ENCODE data around the gene LIN37.
"Not testable (repeated sequence)": the region's sequence is repeated elsewhere in the genome, so short reads cannot be mapped to it uniquely, and the experiment has no call there.

Gene LIN37

DNA sequence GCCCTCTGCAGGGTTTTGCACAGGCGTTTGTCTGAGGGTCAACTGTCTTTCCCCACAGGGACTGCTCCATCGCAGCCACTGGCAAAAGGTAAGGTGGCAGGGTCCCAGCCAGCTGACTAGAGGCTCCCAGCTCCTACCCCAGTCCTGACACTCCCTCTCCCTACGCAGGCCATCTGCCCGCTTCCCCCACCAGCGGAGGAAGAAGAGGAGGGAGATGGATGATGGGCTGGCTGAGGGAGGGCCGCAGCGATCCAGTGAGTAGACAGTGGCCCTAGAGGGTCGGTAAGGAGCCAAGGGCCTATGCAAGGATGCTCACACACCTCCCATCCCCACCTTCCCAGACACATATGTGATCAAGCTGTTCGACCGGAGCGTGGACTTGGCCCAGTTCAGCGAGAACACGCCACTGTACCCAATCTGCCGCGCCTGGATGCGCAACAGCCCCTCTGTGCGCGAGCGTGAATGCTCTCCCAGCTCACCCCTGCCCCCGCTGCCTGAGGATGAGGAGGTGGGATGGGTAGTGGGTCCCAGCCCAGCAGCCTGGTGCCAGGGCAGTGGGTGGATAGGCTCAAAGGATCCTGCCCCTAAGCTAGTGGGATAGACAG lies 4.5 kb downstream of the LIN37 start:
- DNase-seq (ENCODE audit: low read depth, low spot score), result no peak

DNA sequence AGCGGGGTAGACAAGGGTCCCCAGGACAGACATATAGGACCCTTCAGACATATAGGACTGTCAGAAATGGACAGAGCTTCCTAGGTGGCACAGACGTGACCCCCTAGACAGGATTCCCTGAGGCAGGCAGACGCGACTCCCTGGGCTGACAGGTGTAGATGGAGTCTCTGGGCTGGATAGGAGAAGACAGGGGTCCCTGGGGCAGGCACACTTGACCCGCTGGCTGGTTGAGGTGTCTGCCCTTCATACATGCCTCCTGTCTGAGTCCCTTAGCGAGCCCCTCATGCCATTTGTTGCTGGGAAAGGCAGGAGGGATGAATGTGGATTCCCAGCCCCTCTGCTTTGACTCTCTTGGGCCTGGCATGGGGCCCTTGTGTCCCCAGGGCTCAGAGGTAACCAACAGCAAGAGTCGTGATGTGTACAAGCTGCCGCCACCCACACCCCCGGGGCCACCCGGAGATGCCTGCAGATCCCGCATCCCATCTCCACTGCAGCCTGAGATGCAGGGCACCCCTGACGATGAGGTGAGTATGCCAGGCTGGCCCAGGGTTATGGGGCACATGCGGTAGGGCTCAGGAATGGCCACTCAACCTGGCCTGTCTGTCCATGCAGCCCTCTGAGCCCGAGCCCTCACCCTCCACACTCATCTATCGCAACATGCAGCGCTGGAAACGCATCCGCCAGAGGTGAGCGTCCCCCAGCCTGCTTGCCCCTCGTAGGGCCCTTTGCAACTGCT lies 5.4 kb downstream of the LIN37 start:
- DNase-seq (ENCODE audit: low read depth, low spot score), result no peak

DNA sequence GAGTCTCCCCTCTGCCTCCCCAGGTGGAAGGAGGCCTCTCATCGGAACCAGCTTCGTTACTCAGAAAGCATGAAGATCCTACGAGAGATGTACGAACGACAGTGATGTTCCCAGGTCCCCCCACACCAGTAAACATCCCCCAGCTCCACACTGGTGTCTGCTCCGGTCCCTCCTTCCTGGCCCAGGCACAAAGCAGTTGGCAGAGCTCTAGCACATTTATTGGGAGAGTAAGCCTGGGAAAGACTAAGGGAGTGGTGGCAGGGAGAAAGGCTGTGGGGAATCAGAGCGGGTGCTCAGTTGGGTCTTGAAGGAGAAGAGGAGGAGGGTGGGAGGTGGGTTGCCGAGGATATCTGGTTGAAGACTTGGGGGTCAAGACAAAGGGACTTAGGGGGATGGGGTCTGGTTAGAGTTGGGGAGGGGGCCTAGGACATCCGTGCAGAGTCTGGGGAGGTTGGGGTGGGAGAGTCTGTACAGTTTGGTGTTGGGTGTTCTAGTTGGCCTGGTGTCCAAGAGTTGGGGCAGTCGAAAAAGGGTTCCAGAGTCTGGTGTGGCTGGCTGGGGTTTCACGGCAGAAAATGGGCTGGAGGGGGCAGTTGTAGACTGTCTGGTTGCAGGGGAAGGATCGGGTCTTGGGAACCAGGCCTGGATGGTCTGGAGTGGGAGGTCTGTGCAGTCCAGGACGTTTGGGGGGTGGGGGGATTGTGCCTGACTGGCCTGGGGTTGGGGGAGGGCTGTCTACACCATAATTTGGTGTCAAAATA lies 6.2 kb downstream of the LIN37 start:
- DNase-seq (ENCODE audit: low read depth, low spot score), result no peak

DNA sequence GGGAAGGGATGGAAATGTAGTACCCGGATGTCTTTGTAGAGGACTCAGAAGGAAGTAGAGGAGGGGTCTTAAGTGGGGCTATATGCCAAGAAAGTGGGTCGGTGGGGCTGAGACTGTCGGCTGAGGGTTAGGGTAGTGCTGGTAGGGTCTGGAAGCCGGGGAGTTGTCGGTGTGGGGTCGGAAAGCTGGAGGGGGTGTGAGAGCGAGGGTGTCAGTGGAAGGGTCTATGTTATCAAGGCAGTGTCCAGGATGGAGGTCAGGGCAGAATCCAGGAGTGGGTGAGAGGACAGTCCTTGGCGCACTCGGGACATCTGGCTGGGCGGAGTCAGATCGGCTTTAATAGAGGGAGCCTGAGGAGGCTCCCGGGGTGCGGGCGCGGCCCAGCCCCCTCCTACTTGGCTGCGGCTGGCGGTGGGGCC lies 6.8 kb downstream of the LIN37 start:
- no peak for DNase-seq (ENCODE audit: low read depth, low spot score)

DNA sequence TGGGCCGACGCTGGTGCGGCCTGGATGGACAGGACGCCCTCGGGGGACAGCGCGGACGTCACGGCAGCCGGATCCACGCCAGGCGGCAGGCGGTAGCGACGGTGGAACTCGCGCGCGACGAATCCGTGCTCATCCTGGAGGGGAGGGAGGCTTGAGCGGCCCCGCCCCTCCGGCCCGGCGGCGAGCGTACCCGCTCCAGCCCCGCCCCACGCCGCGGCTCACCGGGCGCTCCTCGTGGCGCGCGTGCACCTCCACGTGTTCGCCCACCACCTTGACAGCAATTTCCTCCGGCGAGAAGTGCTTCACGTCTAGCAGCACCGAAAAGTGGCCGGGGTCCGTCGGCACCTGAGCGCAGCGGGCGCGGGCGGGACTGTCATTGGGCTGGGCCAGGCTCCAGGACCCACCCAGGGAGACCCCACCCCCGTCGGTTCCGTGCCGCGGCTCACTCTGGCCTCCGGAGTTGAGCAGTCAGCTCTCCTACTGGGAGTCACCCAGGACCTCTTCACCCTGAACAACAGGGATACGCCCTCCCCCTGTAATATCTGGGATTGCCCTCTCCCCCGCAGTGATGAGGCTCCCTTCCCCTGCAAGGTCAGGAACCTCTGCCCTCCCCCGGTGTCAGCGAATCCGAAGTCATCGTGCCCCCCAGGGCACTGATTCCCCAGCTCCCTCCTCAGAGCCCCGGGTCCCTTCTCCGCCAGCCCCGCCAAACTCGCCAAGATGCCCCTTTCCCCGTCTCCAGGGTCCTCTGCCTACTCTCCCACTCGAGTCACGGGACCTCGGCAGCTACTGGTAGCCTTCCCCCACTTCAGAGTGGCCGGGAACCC lies 7.4 kb downstream of the LIN37 start:
- no peak for DNase-seq (ENCODE audit: low read depth, low spot score)

DNA sequence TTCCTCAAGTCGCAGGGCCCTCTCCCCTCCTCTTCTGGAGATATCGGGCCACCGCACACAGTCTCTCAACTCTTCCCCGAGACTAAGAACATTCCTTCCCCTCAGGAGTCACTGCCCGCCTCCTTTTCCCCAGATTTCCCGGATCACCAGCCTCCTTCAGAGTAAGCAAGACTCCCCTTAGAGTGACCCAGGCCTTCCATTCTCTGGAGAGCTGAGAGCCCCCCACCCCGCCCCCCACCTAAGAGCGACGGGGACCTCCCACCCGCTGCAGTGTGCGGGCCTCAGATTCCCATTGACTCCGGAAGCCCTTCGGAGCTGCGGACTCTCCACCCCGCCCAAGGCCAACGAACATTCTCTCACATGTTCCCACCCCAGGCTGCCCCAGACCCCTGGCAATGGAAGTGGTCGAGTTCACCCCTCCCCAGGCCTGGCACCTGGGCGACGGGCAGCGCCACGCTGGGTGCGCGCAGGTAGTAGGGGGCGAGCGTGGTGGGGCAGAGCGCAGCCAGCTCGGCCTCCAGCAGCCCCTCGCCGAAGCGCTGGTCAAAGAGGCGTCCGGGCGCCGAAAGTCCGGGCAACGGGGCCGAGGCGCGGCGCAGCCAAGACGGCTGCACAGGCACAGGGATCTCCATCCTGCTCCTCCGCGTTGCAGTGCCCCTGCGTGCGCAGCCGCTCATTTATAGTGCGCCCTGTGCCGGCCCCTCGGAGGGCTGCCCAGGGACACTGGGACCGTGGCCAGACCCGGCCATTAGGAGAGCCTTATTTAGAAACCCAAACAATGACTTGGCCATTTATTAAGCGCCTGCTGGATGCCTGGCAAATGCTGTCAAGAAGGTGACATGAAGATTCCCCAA lies 8.2 kb downstream of the LIN37 start, which contains the start of gene HSPB6:
HSPB6 (minus strand) TSS at position 653 of the 854 bp plus-strand sequence; CDS start at position 632, 21 bp downstream.
- no peak for DNase-seq (ENCODE audit: low read depth, low spot score)

DNA sequence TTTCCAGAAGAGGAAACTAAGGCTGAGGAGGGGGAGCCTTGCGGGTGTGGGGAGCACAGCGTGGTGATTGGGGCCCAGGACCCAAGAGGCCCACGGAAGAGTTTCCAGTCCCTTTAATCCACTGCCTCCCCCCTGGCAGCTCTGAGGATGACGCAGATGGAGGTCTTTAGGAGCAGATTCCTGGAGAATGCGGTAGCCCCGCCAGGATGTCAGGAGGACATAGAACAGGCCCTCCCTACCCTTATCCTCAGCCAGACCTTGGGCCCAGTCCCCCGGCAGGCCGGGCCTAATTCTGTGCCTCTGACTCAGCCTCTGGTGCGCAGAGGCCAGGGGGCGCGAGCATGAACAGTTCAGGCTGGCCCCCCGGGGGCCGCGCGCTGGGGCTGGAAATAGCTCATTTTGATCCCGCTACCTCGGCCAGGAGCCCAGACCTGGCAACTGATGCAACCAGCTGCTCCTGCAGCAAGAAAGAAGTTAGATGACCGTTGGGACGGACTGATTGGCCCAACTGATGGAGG lies 8.9 kb downstream of the LIN37 start:
- DNase-seq (ENCODE audit: low read depth, low spot score), result no peak

DNA sequence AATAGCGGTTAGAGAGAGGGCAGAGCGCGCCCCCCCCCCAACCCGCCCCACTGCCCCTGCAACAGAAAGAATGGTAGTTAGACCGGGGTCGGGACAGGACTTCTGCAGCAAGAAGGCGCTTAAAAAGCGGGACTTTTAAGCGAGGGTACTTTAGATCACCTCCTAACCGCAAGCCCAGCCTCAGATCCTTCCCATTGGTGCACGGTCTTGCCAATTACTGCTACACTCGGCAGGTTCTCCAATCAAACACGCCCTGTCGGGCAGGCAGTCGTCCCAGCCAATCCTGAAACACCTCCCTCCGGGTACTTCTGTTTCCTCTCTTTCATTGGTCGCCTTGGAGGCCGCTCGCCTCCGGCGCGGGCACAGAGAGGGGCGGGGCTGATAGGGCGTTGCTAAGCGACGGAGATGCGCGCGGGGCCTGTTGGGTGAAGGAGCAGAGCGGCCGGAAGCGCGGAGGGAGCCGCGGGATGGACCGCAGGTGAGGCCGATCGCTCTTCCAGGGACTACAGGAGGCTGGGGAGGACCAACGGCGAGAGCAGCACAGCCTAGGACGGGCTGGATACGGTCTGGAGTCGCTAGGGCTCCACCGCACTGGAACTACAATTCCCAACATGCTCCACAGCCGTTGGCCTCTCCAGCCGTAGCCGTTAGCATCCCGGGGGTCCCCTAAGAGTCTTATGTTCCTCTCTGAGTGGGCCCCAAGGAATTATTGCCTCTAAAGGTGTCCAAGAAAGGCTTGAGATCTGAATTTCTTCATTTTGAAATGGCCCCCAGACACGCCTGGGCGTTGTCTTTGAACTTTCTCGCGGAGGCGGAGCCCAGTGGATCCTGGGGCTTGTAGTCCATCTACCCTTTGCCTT lies 9.6 kb downstream of the LIN37 start, which contains the start of gene PROSER3:
PROSER3 (plus strand) TSS at position 428 of the 860 bp plus-strand sequence; CDS start at position 468, 40 bp downstream.
- DNase-seq (ENCODE audit: low read depth, low spot score), result peak; percentile 99

DNA sequence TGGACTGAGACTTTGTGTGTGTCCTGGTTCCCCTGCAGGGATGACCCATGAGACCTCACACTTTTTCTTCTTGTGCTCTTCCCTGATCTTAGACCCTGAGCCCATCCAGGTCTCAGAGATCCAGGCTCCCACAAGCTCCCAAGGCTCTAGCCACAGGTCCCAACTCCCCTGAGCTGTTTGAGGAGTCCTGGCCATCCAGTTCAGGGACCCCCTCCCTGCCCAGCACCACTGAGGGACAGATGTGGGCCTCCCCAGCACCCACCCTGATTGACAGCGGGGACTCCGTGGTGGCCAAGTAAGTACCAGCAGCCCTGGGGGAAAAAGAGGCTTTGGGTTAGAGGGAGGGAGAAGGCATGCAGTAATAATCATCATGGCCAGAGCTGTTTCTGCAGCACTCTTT lies 11.3 kb downstream of the LIN37 start:
- no peak for DNase-seq (ENCODE audit: low read depth, low spot score)

DNA sequence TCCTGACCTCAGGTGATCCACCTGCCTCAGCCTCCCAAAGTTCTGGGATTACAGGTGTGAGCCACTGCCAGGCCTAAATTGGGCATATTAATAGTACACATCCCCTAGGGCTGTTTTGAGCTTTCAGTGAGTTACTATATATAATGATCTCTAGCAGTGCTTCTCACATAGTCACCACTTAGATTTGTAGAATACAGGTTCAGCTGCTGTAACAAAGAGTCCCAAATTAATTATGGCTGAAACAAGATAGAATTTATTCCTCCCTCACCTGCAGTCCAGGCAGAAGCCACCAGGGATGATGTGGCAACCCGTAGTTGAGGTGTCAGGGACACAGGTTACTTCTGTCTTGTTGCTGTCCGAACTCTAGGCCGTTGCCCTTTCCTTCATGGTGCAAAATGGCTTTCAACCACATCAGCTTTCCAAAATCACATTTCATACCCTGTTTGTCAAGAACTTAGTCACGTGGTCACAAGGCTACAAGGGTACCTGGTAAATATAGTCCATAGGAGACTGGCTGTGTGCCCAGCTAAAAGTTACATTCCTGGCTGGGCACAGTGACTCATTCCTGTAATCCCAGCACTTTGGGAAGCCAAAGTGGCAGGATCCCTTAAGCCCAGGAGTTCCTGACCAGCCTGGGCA lies 12.5 kb downstream of the LIN37 start:
- no peak for DNase-seq (ENCODE audit: low read depth, low spot score)

DNA sequence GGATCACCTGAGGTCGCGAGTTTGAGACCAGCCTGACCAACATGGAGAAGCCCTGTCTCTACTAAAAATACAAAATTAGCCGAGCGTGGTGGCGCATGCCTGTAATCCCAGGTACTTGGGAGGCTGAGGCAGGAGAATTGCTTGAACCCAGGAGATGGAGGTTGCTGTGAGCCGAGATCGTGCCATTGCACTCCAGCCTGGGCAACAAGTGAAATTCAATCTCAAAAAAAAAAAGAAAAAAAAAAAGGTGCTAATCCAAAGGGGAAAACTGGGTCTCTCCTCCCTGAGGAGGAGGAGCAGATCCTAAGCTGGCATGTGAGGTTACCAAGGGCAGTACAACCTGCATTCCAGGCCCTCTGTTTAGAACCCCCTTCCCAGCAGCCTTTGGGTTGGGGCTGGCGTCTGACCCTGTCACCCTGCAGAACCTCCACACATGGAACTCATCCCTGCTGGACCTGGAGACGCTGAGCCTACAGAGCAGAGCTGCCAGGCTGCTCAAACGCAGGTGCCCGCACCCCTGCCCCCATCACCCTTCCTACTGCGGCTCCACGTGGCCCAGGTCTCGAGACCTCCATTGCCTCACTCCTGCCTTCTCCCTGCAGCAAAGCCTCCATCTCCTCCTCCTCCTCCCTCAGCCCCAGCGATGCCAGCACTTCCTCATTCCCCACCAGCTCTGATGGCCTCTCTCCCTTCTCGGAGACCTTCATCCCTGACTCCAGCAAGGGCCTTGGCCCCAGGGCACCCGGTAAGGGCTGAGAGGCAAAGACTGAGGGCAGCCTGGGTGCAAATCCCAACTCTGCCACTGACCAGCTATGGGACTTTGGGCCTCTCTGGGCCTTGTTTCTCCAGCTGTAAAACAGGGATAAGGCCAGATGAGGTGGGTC lies 16.3 kb downstream of the LIN37 start:
- no peak for DNase-seq (ENCODE audit: low read depth, low spot score)

DNA sequence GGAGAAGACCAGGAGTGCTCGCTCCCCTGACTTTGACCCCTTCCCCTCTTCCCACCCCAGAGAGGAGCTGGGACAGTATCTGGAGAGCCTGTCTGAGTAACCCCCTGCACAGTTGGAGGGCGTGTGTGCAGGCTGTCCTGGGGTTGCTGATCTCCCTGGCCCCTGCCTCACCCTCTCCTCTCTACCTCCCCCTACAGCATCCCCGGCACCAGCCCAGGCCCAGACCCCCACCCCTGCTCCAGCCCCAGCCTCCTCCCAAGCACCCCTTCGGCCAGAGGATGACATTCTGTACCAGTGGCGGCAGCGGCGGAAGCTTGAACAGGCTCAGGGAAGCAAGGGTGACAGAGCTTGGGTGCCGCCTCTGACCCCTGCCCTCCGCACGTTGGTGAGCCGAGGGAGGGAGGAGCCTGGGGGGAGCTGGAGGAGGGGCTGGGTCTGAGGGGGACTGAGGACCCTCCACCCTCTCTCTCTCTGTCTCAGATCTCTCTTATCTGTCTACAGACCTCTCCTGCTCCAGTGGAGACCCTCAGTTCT lies 18.3 kb downstream of the LIN37 start:
- DNase-seq (ENCODE audit: low read depth, low spot score), result no peak

DNA sequence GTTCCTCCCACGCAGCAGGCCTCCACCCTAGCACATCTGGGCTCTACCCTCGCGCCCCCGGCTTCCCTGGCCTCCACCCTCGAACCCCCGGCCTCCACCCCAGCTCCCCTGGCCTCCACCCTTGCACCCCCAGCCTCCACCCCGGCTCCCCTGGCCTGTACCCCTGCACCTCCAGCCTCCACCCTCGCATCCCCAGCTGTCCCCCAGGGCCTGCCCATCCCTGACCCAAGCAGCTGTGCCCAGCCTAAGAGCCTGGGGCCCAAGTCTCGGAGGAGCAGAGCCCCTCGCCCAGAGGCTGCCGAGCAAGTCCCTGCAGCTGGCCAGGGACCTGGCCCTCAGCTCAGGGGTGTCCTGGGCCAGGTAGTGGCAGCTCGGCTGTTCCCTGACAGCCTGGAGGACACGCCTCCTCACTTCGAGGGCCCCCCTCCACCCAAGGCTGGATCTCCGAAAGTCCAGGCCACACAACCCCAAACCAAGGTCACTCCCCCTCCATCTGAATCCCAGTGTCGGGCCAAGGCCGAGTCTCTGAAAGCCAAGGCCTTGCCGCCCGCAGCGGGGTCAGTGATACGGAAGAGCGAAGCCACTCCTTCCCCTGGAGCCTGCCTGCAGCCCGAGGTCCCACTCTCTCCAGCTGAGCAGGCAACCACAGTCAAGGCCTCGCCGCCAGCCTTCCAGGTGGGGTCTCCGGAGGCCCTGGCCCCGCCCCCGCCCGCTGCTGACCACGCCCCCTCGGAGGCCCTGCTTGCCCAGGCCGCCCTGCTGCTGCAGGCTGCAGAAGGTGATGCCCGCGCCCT lies 19.1 kb downstream of the LIN37 start:
- no peak for DNase-seq (ENCODE audit: low read depth, low spot score)

DNA sequence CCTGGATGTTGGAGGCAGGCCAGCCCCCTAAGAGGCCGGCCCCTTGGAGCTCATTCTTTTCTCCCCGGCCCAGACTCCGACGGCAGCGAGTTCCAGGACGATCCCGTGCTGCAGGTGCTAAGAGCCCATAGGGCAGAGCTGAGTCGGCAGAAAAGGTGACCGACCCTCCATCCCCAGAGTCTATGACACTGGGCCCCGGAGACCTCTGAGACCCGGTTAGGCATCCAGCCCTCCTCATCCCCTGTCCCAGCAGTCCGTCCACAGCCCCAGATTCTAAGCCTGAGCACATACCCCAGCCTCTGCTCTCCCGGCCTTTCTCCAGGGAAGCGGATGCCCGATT lies 19.7 kb downstream of the LIN37 start:
- no peak for DNase-seq (ENCODE audit: low read depth, low spot score)

DNA sequence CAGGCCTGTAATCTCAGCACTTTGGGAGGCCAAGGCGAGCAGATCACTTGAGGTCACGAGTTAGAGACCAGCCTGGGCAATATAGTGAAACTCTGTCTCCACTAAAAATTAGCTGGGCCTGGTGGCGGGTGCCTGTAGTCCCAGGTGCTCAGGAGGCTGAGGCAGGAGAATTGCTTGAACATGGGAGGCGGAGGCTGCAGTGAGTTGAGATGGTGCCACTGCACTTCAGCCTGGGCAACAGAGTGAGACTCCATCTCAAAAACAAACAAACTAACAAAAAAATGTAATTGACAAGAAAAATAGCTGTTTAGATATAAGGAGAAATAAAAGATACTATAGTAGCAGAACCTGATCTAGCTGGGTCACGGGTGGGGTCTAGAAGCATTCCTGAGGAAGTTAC lies 24.0 kb downstream of the LIN37 start:
- DNase-seq (ENCODE audit: low read depth, low spot score), result not testable (repeated sequence)

DNA sequence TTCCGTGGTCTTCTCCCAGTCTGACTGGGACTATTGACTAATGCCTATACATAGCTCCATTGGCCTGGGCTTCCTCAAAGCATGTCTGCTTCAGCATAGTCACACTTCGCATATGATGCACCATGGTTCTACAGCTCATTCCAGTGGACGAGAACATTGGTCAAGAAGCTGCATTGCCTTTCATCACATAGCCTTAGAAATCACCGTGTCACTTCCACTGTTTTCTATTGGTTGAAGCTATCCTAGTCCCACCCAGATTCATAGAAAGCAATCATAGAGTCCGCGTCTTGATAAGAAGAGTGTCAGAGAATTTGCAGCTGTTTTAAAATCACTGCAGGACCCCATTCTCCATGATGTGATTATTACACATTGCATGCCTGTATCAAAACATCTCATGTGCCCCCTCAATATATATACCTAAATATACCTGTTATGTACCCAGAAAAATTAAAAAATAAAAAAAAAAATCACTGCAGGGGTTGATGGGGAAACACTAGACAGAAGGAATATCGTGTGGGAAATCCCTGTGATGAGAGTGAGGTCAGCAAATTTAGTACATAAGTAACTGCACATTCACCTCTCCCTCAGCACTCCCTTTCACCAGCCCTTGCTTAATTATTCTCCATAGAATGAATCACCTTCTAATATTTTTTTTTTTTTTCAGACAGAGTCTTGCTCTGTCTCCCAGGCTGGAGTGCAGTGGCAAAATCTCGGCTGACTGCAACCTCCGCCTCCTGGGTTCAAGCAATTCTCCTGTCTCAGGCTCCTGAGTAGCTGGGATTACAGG lies 24.8 kb downstream of the LIN37 start:
- DNase-seq (ENCODE audit: low read depth, low spot score), result no peak

Measured in iPS DF 19.7 (cell line).